GM18907 (cell line): ENCODE data around the gene HECW1.
A peak's percentile ranks its signal among the peaks of the same experiment; 100 is the strongest.
"Not testable (repeated sequence)": the region's sequence is repeated elsewhere in the genome, so short reads cannot be mapped to it uniquely, and the experiment has no call there.

ENCODE experiments used
- ATAC-seq: cut with Tn5 transposase; IDR thresholded peaks from one replicate; pipeline ENCODE4 v1.9.1; 2021; ENCODE audit warnings: mild to moderate bottlenecking, moderate library complexity; ENCODE audit not compliant: unreplicated experiment

The HECW1 gene

GRCh38 chr7:43302773-43303460 lies 190.5 kb downstream of the HECW1 start:
- ATAC-seq = no peak

DNA sequence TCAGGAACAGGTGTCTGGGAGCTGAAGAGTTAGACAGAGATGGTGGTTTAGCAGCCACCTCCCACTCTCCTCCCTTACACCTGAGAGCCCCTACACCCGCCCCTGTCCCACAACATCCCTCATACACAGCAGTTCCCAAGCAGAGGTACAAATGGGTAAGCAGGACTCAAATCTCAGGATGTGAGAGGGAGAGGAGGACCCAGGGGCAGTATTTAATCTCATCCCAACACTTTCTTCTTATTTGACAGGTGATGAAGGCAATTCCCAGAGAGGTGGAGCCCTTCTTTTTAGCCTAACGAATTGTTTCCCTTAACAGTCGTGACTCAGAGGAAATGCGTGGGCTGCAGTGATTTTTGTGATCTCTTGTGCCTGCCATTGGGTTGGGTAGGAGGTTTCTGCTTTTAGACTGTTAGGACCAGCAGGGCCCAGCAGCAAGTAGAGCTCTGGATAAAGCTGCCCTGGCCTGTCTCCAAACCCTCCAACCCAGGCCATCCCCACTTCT lies 191.3 kb downstream of the HECW1 start:
- ATAC-seq = no peak

DNA sequence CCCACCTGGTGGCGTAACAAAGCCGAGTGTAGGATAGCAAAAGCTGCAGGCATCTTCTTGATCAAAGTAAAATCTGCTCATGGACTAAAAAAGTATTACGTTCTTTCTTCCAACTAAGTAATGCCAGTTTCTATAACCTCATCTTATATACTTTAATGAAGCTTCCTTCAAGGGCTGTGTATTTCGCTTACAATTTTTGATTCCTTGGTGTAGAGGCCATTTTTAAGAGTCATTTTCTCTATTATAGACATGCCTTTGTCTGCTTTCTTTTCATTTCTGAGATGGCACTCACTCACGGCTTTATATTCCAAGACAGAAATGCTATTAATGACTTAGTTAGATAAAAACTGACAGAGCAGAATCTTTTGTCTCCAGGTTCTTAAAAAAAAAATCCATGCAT lies 194.0 kb downstream of the HECW1 start:
- ATAC-seq = no peak

DNA sequence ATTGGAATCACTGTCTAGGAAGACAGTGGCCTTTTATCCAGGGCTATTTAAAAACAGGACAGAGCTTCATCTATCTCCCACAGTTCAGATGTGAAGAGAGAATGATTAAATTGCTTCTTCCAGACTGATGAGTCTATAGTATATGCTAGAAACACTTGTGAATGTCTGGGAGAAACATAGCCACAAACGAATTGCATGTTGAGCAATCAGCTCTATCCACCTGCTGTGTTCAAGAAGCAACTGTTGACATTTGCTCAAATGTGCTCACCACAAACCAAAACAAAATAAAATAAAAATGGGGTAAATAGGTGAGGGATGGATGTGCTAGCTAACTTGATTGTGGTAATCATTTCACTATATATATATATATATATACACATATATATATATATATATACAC lies 195.1 kb downstream of the HECW1 start:
- no peak for ATAC-seq

DNA sequence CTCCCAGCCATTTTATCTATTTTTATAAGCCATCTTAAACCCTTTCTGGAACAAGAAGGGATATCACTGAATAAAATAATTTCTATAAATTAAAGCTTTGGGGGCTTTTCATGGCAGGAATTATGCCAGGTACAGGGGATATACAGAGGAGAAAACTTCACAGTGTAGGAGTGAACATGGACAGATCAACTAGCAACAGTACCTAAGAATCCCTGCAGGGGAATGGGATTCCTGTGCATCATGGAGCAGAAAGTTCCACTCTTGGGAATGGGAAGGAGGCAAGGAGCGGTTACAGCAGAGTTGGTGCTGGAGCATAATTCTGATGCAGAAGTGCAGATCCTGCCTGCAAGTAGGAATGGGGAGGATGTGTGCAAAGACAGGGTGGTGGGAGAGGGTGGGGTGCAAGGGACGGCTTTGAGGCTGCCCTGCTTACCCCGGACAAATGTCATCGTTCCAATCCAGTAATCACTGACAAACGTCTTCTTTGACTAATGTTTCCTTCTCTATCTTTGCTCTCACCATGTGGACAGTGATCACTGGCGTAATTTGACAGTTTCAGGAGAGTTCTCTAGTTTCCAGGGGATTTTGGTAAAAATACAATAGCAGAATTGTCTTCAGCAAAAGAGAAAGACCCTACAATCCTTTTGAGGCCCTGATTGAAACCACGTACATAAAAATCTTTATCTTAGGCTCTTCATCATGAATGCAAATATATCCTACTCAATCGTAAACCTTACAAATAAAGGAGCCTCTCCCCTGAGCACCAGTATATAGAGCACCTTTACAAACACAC lies 196.7 kb downstream of the HECW1 start:
- ATAC-seq = peak; percentile 62

DNA sequence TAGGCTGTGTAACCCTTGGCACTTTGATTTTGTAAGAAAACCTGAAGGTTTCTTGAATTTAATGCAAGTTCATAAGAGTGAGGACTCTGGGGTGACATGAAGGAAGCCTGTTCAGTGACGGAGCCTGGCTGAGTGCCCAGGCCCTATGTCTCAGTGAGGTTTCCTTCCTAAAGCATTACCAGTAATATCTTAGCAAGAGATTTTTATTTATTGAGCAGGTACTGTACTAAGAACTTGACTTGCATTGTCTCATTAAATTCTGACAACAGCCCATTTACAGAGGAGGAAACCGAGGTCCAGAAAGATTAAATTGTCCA lies 197.2 kb downstream of the HECW1 start:
- ATAC-seq = no peak

- no peak for ATAC-seq
Measured at GRCh38 chr7:43311052-43311451, 198.6 kb downstream of the HECW1 start.

GRCh38 chr7:43311694-43312093 lies 199.2 kb downstream of the HECW1 start:
- ATAC-seq = no peak

GRCh38 chr7:43313628-43314378 lies 201.4 kb downstream of the HECW1 start:
- no peak for ATAC-seq

- ATAC-seq = no peak
Measured at GRCh38 chr7:43314379-43315158, 202.1 kb downstream of the HECW1 start.

GRCh38 chr7:43317075-43317474 lies 204.6 kb downstream of the HECW1 start:
- no peak for ATAC-seq

DNA sequence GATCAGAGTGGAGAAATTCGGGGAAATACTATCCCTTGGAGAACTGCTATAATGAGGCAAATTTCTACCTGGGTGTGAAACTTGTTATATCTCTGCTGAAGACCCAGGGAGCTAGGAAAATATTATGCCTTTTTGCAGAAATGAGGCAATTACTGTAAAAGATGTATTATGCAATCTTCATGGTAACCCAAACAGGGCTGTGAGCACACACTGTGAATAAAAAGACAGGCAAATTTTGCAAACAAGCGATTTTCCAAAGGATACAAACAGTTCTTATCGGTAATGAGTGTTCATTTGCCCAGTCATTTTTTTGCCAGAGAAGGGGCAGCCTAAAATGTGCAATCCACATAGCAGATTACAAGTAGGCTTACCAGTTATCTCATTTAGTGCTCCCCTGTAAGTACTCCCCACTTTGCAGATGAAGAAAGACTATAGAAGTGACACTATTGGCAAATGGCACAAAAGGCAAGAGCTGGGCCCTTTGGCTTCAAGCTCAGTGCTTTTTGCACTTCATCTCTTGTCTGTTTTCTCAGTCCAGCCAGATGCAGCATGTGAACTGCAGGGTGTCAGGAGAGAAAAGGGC lies 205.8 kb downstream of the HECW1 start:
- no peak for ATAC-seq

DNA sequence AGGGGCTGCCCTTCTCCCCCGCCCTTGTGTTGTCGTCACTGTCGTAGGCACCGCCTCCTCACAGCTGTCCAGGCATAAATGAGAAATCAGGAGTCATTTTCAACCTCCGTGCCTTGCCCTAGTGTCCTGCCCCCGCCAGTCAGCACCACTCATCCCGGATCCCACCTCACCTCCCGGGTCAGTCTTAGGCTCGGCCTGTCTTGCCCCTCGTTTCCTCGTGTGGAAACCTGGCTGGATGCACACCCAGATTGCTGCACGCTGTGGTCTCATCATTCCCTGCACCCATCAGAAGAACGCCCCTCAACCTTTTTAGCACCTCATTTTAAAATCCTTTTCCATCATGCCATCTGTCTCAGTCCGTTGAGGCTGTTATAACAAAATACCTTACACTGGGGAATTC lies 213.1 kb downstream of the HECW1 start:
- no peak for ATAC-seq

GRCh38 chr7:43328336-43328735 lies 215.9 kb downstream of the HECW1 start:
- ATAC-seq = no peak

DNA sequence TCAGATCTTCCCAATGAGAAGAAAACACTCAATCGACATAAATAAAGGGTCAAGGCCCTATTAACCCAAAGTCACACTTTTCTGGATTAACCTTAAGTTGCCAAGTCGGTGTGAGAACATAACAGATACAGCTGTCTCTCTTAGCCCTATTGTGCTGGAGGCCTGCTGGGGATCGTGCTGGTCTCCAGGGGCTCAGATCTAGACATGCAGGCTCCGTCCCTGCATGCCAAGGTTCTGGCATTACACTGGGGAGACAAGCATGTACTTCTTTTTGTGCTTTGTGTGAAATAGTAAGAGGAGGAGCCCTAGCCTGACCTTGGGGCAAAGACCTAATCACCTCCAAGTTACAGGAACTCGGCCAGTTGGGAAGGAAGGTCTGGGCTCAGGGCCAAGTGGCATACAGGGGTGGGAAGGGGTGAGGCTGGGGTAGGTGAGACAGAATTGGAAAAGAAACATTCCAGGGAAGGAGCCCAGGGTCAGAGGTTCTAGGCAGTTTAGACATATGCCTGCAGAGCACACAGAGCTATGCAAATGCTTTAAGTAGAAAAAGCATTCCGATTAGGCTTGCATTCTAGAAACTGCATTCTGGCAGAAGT lies 216.4 kb downstream of the HECW1 start:
- no peak for ATAC-seq

DNA sequence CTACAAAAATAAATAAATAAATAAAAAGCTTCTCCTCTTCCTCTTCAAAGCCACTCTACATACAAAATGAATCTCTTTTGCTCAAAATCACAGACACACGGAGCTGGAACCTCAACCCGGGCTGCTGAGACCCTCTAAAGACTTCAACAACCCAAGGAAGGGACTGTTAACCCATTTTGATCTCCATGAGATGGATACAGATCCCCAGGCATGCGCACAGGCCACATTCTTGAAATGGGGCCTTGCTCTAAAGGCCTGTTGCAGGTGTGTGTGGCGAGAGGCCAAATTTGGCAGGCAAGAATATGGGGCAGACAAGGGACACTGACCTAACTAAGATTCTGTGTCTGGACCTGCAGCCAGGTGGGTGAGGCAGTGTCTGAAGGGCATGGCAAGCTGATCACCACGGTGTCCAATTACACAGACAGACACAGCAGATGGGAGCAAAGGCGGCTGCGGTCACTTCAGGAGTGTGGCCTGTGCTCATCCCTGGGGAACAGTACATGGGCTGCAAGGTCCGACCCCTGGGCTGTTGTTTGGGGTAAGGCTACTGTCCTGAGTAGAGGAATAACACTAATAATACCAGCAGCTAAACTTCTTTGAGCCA lies 219.8 kb downstream of the HECW1 start:
- ATAC-seq = no peak

GRCh38 chr7:43337191-43337590 lies 224.7 kb downstream of the HECW1 start:
- no peak for ATAC-seq

DNA sequence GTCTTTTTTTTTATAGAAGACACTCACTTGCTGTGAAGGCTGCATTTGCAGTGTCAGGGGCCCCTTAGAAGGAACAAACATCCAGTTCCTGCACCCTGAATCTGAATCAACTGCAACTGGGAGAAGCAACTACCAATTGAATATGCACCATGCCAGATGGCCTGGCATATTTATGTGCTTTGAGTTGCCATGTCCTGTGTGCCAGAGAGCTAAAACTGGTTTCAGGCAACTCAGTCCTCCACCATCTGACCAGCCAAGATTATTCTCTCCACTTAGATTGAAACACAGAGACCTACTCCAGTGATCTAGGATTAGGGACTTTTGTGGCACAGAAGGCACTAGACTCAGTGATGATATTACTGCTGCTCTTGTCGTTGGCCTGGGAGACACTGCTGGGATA lies 225.4 kb downstream of the HECW1 start:
- no peak for ATAC-seq

- ATAC-seq = no peak
Measured at GRCh38 chr7:43341132-43341531, 228.7 kb downstream of the HECW1 start.

DNA sequence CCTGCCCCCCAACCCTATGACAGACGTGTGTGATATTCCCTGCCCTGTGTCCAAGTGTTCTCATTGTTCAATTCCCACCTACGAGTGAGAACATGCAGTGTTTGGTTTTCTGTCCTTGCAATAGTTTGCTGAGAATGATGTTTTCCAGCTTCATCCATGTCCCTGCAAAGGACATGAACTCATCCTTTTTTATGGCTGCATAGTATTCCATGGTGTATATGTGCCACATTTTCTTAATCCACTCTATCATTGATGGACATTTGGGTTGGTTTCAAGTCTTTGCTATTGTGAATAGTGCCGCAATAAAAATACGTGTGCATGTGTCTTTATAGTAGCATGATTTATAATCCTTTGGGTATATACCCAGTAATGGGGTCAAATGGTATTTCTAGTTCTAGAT lies 231.0 kb downstream of the HECW1 start:
- not testable (repeated sequence) for ATAC-seq
